Amniotic stem cell (primary cell): ENCODE results near the gene PLCB4.

ENCODE experiments used
- DNase-seq: peaks from one replicate; lab custom pipeline; 2025; lab: John Stamatoyannopoulos, UW

Gene PLCB4

DNA sequence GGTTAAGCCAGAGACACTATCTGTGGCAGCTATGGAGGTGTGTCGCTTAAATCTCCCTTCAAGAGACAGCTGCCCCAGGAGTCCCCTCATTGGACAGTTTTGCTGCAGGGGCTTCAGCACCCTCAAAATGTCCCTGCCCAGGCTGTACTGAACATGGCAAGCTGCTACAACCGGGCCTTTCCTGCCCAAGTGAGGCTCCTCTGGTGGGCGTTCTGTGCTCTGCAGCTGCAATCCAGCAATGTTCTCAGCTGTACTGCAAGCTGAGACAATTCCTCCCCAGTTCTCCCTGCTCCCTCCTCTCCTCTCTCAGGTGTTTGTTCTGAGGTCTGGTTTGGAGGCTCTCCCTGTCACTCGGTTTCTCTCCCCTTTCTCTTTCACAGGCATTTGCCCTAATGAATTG is 254.7 kb downstream of the PLCB4 start:
- no peak for DNase-seq

DNA sequence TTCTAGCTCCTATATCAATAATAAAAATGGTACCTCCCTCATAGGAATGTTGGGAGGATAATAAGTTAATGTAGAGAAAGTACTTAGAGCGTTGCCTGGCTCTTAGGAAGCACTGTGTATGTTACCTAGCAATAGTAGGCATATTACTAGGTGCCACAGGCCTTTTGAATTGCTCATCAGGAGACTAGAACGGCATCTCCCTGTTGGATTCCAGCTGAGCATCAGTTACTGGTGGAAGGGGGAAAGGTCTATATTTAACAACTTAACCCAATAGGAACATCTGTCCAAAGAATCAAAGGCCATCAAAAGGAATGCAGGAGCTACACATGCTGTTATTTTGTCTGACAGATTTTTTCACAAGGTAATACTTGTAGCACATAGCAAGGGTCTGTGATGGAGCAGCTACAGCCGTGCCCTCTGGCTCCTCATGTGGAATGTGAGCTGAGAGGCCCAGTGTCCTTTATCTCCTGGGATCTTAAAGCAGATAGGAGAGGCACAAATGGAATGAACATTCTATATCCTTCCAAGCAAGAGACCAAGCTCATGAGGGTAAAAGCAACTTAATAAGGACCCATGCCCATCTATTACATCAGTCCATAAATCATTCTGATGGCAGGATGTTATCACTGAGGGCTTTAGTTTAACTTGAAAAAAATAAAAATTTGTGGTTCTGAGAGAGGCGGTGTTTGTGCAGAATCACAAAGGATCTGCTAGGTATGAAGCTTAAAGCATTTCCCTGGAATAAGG is 260.6 kb downstream of the PLCB4 start:
- DNase-seq = no peak

DNA sequence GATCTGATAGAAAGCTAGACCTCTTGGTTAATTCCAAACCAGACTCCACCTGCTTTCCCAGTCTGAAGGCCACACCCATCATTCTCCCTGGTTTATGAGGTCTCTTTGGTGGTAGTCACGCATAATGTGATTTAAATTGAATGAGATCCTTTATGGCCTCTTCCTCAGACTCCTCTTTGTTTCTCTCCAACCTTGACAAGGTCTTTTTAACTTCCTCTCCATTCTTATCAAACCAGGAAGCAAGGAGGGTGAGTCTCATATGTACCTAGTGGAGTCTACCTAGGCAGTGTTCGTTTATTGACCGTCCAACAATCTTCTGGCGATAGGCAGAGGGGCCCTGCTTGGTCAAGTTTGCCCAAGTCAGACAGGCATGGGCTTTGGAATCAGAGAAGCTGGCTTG is 261.3 kb downstream of the PLCB4 start:
- DNase-seq = no peak

DNA sequence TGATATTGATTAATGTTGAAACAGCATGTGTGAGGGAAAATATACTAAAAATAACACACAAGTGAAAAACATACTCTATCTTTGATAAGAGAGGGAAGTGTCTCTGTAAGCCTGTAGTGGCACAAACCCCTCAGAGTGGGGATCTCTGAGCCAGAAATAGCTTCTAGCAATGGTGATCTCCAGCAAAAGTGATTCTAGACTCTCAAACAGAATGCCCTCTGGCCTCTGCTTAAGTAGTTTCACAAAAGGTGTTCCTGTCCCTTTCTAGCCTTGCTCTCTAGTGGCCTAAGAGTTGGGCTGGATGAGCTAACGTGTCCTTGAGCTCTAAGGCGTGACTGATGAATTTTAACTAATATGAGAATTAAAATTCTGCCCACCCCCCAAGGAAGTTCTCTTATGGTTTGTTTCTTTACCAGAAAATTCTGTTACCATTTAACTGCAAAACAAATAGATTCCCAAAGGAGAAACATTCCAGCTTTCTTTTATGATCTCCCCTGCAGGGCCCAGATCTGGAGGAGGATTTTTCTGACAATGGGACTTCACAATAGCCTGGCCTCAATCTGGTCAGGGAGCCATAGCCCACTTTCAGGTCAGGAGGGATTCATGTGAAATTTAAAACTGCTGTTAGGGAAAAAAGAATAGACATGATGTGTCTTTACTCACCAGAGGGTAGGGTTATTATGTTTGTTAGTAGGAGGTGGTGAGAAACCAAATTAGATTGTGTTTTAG is 263.0 kb downstream of the PLCB4 start:
- DNase-seq = no peak

DNA sequence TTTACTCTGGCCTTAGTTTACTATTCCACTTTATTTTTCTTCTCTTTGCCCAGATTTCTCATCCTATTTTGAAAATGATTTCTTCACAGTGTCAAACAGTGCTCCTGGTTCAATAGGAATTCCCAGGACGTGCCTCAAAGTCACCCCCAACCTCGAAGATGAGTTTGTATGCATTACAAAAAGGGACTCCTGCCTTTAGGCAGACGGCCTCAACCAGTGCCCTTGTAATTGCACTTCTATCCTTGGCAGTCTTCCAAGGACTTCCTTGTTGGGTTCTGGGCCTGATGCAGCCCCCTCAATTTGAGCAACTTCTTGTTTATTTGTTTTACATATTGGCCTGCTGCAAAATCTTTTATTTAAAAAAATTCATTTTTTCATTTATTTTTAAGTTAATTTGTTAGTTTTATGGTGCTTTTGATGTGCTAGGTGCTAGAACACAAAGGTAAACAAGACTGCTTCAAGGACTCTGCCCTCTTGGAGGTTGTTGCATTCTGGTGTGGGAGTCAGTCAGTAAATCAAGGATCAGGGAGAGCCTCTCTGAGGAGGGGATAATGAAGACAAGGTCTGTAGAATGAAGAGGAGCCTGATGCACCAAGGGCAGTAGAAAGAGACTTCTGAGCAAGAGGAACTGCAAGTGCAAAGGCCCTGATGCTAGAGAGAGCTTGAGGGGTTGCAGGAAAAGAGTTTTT is 264.0 kb downstream of the PLCB4 start:
- DNase-seq = no peak

DNA sequence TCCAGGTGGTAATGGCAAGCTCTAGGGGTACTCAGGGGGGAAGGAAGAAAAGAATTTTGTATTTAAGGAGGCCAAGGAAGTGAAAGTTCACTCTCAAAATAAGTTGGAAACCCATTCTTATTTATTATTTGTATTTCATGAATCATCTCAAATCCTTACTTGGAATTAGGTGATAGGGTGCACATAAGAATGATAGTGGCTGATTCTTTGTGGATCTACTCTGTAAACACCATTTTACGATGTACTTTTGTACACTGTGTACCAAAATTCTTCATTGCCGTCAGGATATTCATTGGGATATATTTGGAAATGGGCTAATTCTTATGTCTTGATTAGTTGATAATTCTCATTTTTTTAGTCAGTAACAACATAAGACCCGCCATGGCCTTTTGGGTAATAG is 266.0 kb downstream of the PLCB4 start:
- DNase-seq = no peak

DNA sequence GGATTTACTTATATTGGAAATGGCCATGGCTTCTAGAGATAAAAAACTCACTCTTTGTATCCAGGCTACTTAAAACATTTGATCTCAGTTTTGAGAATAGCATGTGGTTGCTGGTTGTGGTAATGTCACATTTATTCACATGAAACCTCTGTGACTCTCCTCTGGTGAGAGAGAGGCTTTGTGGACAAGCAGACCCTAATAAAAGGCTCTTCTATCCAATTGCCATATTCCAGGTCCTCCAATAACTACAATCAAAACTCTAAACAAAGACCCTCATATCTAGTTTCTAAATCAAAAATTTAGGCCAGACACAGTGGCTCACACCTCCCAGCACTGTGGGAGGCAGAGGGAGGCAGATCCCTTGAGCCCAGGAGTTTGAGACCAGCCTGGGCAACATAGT is 269.2 kb downstream of the PLCB4 start:
- DNase-seq = no peak

DNA sequence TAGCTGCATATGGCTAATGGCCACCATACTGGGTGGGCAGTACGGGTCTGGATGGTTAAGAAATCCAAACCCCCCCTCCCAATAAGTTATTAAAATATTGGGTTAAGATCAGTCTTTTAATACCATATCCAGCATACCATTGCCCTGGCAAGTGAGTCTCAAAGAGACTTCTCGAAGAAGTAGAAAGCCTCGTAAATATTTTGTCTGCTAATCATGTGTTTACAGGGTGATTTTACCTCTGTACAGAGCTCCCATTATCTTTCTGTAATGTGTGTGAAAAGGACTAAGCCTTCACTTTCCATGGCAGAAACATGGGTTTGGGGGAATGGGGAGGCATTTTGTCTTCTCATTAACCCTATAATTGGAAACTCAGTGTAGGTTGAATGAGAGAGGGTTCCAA is 270.8 kb downstream of the PLCB4 start:
- DNase-seq = no peak

DNA sequence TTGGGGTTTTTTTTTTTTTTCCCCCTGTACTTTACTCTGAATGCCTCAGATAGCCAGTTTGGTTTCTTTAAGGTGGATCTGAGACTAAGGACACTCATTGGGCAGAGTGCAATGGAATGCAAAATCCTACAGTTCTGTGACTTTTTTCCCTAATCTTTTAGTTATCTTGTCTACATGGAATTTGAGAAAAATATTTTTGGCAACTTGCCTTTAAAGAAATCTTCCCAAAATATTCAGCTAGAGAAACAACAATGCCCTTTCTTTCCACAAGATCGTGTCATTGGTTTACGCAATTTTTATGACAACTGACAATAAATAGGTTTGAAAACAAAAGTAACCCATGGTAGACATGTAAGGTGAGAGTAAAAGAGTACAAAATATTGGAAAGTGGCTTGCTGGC is 273.8 kb downstream of the PLCB4 start:
- no peak for DNase-seq

DNA sequence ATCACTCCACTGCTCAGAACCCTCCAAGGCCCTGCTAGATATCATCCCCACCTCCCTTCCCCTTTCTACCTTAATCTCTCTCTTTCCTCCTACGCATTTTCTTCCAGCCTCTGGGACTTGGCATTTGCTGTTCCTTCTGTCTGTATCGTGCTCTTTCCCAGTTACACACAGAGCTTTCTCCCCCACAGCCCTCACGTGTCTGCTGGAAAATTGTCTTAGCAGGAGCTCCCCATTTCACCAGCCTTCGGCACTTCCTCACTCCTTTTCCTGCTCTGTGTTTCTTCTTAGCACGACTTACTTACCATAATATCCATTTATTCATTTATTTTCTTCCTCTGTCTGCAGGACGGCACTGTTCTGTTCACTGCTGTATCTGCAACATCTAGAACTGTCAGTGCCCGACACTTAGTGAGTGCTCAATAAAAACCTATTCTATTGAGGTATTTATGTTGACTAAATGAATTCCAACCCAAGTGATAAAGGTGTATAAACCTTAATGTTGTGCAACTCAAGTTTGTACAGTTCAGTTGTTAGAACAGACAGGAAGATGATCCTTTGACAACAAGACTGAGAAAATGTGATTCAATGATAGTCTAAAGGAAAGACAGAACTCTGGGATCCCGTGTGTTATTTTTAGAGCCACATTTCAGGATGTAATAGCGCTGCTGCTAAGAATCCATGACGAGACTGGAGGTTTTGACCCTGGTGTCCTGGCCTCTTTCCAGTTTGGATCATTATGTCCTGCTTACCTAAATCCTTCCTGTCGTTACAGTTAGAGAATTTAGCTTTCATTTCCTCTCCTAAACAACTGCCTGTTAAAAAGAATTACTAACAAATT is 275.4 kb downstream of the PLCB4 start:
- no peak for DNase-seq

DNA sequence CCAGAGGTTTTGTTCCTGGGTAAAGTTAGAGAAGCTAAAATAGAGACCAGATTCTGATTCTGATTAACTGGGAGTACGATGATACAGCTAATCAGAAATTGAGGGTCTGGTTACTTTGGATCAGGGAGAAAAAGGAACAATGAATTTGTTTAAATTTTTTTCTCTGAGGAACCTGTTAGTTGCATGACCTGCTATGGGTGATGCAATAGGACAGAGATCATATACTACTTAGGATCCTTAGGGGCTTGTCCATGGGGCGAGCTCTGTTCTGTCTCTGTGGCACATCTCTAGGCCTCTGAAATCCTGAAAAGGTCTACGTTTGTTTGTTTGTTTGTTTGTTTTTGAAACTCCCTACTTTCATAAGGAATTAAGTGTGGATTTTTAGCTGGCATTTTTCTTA is 279.4 kb downstream of the PLCB4 start:
- DNase-seq = no peak

DNA sequence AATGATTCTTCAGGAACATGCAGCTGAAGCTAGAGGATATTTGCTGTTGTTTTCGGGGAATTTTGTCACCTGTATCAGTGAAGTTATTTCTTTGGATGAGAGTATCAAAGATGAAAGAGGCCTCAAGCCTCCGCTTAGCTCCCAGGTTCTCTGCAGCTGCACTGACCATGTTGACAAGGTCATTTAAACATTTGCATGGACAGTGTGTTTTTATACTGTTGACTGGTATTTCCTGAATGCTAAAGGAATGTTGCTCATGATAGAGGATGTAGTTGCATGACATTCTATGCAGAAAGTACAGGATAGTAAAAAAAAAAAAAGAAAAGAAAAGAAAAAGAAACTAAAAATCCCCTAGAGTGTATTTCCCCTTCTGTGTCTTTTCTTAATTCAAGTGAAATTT is 279.9 kb downstream of the PLCB4 start:
- no peak for DNase-seq

DNA sequence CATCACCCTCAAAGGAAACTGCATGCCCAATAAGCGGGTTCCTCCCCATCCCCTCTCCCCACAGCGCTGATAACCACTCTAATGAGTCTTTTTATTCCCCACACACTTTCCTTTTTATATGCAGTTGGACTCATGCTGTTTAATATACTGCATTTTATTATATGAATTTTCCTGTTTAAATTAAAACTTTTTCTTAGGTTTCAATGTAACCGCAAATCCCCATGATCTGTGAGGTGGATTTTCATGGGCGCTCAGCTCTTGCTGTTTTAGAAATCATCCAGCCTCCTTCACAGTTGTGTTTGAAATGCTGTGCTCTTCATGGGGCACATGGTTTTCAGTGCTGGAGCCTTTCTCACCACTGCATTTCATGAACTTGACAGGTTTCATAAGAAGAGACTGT is 280.4 kb downstream of the PLCB4 start:
- no peak for DNase-seq

DNA sequence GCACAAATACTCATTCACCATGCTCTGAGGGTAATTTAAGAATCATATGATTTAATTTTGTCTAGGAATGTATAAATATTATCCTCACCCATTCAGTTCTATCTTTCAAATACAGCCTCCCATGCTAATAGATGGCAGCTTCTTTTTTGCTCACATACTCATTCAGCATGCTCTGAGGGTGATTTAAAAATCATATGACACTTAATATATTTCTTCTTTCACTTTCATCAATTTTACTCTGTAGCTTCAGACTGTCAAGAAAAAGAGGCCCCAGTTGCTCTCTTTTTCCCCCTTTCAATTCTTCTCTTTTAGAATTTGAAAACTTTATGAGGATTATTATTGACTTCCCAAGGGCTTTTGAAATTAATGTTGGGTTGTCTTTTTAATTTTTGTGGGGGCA is 283.9 kb downstream of the PLCB4 start:
- no peak for DNase-seq

DNA sequence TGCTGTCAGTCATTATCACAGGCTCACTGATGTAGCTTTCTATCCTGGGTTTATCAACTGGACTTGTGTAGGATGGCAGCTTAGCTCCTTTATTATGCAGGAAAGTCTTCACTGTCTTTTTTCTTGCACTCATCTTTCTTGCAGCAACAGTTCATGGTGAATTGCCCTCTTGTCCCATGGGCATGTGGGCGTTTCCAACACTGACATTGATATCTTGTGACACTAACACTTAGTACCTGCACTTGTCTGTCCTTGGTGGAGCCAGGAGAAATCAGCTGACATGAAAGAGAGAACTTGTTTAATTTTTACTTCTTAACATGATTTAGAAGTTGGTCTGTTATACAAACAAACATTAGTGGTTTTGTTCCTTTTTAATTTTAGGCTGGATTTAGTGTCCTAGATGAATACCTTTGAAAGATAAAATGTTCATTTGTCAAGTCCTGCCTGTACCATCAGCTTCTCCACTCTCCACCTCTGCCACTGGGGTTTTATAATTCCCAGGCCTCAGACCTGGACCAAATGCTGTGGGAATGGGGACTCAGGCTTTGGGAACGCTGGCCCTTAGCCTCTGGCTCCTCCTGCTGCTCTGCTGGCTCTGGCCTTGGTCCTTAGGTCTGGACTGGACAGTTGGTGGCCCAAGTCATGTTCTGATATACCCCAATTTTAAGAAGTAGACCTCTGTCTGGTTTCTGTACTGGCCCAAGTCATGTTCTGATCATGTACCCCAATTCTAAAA is 284.5 kb downstream of the PLCB4 start:
- no peak for DNase-seq

DNA sequence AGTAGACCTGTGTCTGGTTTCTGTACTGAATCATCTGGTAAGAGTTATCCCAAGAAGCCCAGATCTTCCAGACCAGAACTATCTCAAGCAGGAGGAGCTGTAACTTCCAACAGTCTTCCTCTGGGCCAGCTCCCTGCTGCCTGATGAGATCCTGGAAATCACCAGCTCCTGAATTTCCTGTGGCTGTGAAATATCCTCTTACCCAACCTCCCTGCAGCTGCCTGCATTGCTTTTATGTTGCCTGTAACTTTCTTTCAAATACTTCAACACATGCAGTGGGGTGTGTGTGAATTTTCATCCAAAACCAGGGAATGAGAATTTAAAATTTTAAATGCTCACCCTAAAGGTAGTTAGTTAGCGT is 285.0 kb downstream of the PLCB4 start:
- DNase-seq = no peak

DNA sequence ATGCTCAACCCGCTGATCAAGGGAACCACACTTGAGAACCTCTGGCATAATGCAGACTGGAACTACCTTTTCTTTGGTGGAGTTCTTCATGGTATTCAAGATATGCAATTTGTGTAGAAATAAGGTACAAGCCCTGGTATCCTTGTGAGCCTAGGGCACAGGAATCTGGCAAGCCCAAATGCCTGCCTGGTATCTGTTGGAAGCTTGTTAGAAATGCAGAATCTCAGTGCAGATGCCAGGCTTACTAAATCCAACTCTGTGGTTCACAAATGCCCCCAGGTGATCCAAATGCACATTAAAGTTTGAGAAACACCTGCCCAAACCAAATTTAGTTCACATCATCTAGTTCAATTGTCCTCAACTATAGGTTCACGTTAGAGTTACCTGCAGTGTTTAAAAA is 285.7 kb downstream of the PLCB4 start:
- no peak for DNase-seq

DNA sequence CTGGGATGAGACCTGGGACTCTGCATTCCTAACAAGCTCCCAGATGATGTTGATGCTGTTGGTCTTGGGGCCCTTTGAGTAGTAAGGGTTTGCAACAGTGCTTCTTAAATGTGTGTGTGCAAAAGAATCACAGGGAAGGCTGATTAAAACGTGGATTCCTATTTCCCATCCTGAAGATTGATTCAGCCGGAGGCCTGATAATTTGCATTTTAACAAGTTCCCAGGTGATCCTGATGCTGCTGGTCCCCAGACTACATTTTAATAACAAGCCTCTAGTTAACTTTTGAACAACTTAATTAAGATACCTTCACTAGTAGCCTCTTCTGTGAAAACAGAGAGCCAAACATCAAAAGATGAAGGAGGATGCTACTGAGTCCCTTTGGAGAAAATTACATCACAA is 289.1 kb downstream of the PLCB4 start:
- DNase-seq = no peak

DNA sequence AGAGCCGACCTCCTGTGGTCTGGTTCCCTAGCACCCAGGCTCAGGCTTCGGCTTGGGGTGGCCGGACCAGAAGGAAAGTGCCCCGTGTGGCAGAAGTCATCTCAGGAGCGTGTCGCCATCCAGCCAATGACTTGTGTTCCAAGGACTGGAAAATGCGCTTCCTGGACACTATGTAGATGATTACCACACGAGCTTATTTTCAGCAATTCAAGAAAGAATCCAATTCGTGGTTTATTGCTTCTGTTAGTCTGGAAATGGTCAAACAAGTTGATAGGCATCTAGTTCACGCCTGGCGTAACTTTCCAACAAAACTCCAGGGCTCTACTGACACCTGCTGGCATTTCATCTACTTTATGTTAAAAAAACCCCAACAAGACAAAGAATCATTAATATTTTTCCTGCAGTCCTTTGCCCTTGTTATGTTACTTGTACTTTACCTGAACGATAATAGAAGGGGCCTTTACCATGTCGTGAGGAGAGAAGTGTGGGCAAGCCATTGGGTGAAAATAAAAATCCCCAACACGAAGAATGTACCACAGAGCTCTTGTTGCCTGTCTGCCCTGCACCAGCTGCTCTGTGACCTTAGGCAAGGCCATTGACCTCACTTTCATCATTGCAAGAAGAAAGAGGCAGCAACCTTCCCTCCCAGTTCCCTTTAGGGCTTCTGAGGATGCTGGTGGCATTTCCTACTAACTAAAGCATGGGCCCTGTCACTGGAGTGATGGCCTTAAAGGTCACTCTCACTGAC is 290.8 kb downstream of the PLCB4 start:
- DNase-seq = no peak

DNA sequence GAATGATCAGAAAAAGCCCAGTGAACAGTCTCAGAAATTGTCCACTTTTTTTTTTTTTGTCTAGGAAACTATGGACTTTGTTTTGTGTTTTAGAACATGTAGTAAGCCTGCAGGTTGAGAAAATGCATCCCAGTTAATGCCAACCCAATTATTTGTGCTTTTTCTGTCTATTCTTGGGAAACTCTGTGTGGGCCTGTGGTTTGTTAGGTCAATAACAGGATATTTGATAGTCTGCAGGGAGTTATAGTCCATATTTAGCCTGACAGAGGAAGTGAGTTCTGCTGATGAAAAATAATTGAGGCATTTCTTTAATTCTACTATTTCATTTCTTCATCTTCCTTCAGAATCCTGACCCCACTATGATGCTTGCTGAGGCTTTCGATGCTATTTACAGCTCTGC is 291.5 kb downstream of the PLCB4 start:
- no peak for DNase-seq

DNA sequence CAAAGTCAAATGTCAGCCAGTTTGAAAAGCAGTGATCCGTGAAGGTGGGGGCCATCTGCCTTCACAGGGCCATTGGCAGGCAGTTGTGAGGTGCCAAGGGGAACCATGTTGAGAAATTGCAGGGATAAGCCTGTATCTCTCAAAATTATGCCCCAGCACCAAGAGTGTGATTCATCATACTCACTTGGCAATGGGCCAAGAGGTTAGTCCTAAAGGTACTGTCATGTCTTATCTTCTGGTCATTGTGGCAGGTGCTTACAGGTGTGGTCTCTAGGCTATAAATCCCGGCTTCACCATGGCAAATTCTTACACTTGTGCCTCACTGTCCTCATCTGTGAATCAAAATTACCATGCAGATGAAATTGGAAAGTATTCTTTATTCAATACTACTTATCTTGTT is 294.8 kb downstream of the PLCB4 start:
- DNase-seq = no peak
